Ectodermal cell (in vitro differentiated cells): ENCODE results near the gene ITIH2.
"Not testable (repeated sequence)": the region's sequence is repeated elsewhere in the genome, so short reads cannot be mapped to it uniquely, and the experiment has no call there.

ENCODE experiments used
- H3K27ac ChIP-seq: 2 replicates; pipeline ENCODE4 v1.7.0; 2013; ENCODE audit warnings: mild to moderate bottlenecking, low read depth, low read length; ENCODE audit not compliant: insufficient read depth, poor library complexity, severe bottlenecking
- H3K27me3 ChIP-seq: 2 replicates; pipeline ENCODE4 v1.7.0; 2013; ENCODE audit warnings: mild to moderate bottlenecking, low read length; ENCODE audit not compliant: insufficient read depth, control insufficient read depth, poor library complexity, severe bottlenecking
- H3K36me3 ChIP-seq: one replicate; pipeline ENCODE4 v1.7.0; 2013; ENCODE audit warnings: low read length; ENCODE audit not compliant: control insufficient read depth, insufficient read depth
- H3K4me1 ChIP-seq: one replicate; pipeline ENCODE4 v1.7.0; 2013; ENCODE audit warnings: low read length; ENCODE audit not compliant: control insufficient read depth, insufficient read depth
- H3K4me3 ChIP-seq: 2 replicates; pipeline ENCODE4 v1.7.0; 2013; ENCODE audit warnings: low read depth, low read length, control low read depth; ENCODE audit not compliant: insufficient read depth
- H3K9me3 ChIP-seq: 2 replicates; pipeline ENCODE4 v1.7.0; 2013; ENCODE audit warnings: mild to moderate bottlenecking, low read length, moderate library complexity; ENCODE audit not compliant: control insufficient read depth
- WGBS, 2 experiments: methylation state at CpG; one replicate each; pipeline ENCODE4 v1.1.7; 2013; ENCODE audit warnings: missing lambda C conversion rate in 2 of 2; 5-methylcytosine and 5-hydroxymethylcytosine counted together

The ITIH2 gene

GRCh38 chr10:7707858-7708622, 4.9 kb downstream of the ITIH2 start:
- no peaks in the 10 kb centered on the region for H3K9me3 ChIP-seq
- H3K36me3 ChIP-seq: no peaks in the 10 kb centered on the region
- H3K27ac ChIP-seq: no peak overlapping the region
- no peaks in the 10 kb centered on the region for H3K4me1 ChIP-seq
- no peaks in the 10 kb centered on the region for H3K27me3 ChIP-seq
- no peak overlapping the region for H3K4me3 ChIP-seq
- 93 to 95% methylated on average over 5 of the region's 5 CpGs for WGBS, 2 experiments

DNA sequence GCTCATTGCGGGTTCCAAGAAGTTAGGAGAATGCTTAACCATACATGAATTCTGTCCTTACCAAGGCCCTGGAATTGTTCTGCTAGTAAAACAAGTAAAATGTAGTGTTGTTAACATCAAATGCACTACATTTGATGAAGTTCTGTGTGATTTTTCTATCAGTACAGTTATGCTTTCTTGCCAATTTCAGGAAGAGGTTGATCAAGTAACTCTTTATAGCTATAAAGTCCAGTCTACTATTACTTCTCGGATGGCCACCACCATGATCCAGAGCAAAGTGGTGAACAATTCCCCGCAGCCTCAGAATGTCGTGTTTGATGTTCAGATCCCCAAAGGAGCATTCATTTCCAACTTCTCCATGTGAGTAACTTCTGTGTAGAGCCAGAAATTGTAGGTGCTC, 5.7 kb downstream of the ITIH2 start:
- WGBS, 2 experiments: 90 to 96% methylated on average over 4 of the region's 4 CpGs
- Histone ChIP-seq H3K36me3 (no peaks in the 10 kb centered on the region), H3K4me1 (no peaks in the 10 kb centered on the region), H3K9me3 (no peaks in the 10 kb centered on the region), H3K4me3 (no peak overlapping the region), H3K27ac (no peak overlapping the region), H3K27me3 (no peaks in the 10 kb centered on the region)

DNA sequence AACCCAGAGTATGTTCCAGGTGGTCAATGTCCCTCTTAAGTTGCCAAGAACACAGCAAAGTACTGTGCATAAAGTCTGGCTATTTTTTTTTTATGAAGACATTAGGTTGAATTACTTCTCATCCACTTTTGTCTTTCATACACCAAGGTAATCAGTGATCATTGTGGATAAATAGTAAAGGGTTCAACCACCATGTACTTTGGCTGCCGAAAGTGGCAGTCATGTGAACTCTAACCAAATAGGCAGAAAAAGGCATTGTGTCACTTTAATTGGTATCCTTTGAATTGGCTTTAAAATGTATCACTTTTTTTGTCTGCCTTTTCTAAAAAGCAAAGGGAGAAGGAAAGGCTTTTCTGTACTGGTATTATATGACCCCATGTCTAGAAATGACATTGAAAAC, 7.3 kb downstream of the ITIH2 start:
- Histone ChIP-seq H3K4me1 (no peaks in the 10 kb centered on the region), H3K4me3 (no peak overlapping the region), H3K27ac (no peak overlapping the region), H3K9me3 (no peaks in the 10 kb centered on the region), H3K27me3 (no peaks in the 10 kb centered on the region), H3K36me3 (no peaks in the 10 kb centered on the region)
- WGBS, 2 experiments: 96 to 100% methylated on average over 1 of the region's 1 CpG

DNA sequence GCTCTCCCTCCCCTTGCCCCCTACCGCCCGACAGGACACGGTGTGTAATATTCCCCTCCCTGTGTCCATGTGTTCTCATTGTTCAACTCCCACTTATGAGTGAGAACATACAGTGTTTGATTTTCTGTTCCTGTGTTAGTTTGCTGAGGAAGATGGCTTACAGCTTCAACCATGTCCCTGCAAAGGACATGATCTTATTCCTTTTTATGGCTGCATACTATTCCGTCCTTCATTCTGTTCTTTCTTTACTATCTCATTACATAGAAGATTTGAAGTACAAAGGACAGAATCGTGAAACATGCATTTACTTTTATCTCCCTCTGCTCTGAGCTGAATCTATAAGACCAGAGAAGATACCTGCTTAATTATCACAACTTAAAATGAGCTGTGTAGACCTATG, 8.0 kb downstream of the ITIH2 start:
- H3K27me3 ChIP-seq, H3K9me3 ChIP-seq, H3K4me3 ChIP-seq, H3K4me1 ChIP-seq, H3K36me3 ChIP-seq, H3K27ac ChIP-seq: not testable (repeated sequence)
- WGBS, 2 experiments: 81 to 86% methylated on average over 5 of the region's 5 CpGs

DNA sequence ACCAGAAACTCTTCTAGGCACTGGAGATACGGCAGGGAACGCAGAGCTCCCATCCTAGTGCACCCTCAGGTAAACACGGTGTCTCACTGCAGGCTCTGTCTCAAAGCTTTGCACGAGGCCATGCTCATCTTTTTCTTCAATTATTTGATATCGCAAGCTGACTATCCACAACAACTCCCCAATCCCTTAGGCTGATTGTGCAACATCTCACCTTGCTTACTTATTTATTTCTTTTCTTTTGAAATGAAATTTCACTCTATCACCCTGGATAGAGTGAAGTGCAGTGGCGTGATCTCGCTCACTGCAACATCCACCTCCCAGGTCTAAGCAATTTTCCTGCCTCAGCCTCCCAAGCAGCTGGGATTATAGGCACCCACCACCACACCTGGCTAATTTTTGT, 12.4 kb downstream of the ITIH2 start:
- WGBS, 2 experiments: 84 to 90% methylated on average over 7 of the region's 7 CpGs
- no peak overlapping the region for H3K4me3 ChIP-seq
- no peaks in the 10 kb centered on the region for H3K36me3 ChIP-seq
- no peaks in the 10 kb centered on the region for H3K4me1 ChIP-seq
- no peaks in the 10 kb centered on the region for H3K27me3 ChIP-seq
- H3K9me3 ChIP-seq: no peaks in the 10 kb centered on the region
- H3K27ac ChIP-seq: no peak overlapping the region

DNA sequence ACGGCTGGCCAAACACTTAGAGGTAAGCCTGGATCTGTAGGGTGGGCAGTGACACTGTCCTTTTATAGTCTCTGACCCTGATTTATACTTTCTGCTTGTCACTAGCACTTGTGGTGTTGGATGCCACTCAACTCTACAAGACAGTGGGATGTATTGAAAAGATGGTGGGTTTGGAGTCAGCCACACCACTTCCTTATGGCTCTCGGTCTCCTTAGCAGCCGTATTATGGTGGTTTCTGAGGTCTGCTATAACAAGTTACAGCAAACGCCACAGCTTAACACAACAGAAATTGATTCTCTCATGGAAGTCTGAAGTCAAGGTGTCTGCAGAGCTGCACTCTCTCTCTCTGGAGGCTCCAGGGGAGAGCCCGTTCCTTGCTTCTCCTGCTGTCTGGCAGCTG, 14.7 kb downstream of the ITIH2 start:
- Histone ChIP-seq H3K36me3 (no peaks in the 10 kb centered on the region), H3K4me1 (no peaks in the 10 kb centered on the region), H3K27me3 (no peaks in the 10 kb centered on the region), H3K9me3 (no peaks in the 10 kb centered on the region), H3K4me3 (no peak overlapping the region), H3K27ac (no peak overlapping the region)
- 90 to 91% methylated on average over 5 of the region's 5 CpGs for whole genome bisulfite sequencing, 2 experiments

DNA sequence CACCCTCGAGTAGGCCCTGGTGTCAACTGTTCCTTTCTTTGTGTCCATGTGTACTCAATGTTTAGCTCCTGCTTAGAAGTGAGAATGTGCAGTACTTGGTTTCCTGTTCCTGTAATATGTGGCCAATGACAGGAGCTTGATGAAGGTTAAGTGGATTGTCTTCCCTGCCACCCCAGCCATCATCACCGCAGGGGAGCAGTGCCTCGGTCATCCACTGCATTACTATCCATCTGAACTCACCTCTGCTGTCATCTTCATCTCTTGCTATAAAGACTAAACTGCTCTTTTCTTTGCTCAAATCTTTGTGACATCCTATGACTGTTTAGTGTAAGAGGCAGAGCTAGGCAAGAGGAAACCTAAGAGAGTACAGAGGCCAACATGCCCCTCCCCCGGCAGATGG, 15.6 kb downstream of the ITIH2 start:
- H3K27ac ChIP-seq: no peak overlapping the region
- 88 to 91% methylated on average over 3 to 4 of the region's 4 CpGs for WGBS, 2 experiments
- no peak overlapping the region for H3K4me3 ChIP-seq
- no peaks in the 10 kb centered on the region for H3K27me3 ChIP-seq
- H3K36me3 ChIP-seq: no peaks in the 10 kb centered on the region
- no peaks in the 10 kb centered on the region for H3K9me3 ChIP-seq
- no peaks in the 10 kb centered on the region for H3K4me1 ChIP-seq

- Histone ChIP-seq H3K4me1 (no peaks in the 10 kb centered on the region), H3K27me3 (no peaks in the 10 kb centered on the region), H3K27ac (no peak overlapping the region), H3K9me3 (no peaks in the 10 kb centered on the region), H3K4me3 (no peak overlapping the region), H3K36me3 (no peaks in the 10 kb centered on the region)
- WGBS, 2 experiments: 78 to 82% methylated on average over 10 of the region's 10 CpGs
Measured at GRCh38 chr10:7720478-7720877, 17.4 kb downstream of the ITIH2 start.

DNA sequence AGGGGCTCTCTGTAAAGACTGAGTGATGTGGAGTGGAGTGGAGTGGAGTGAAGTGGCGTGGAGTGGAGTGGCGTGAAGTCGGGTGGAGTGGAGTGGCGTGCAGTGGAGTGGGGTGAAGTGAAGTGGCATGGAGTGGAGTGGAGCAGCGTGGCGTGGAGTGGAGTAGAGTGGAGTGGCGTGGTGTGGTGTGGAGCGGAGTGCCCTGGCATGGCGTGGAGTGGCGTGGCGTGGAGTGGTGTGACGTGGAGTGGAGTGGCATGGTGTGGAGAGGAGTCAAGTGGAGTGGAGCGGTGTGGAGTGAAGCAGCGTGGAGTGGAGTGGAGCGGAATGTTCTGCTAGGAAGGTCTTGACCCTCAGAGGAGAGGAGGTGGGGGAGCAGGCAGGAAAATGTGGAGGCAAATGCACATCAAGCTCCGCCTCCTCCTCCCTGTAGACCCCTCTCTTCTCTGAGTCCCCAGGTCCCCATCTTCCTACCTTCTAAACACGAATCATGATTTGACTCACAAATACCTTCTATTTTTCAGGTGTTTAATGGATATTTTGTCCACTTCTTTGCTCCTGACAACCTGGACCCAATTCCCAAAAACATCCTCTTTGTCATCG, 19.9 kb downstream of the ITIH2 start:
- Histone ChIP-seq H3K9me3 (no peaks in the 10 kb centered on the region), H3K27me3 (no peaks in the 10 kb centered on the region), H3K4me3 (no peak overlapping the region), H3K27ac (no peak overlapping the region), H3K36me3 (no peaks in the 10 kb centered on the region), H3K4me1 (no peaks in the 10 kb centered on the region)
- 95 to 97% methylated on average over 17 to 18 of the region's 18 CpGs for WGBS, 2 experiments

DNA sequence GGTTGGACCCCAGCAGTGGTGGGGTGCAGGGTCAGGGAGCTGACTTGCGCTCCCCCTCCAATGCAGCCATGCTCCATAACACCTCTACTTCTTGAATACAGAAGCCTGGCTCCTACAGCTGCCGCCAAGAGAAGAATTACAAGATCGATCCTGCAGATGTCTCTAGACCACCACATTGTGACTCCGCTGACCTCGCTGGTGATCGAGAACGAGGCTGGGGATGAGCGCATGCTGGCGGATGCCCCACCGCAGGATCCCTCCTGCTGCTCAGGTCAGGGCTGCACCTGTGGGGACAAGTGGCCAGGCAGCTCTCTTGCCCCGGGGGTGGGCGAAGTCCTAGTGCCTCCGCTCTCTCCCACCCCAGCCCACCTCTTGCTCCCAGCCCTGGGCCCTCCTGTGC, 31.7 kb downstream of the ITIH2 start:
- Histone ChIP-seq H3K36me3 (no peaks in the 10 kb centered on the region), H3K4me3 (no peak overlapping the region), H3K9me3 (no peaks in the 10 kb centered on the region), H3K27me3 (no peaks in the 10 kb centered on the region), H3K4me1 (no peaks in the 10 kb centered on the region), H3K27ac (no peak overlapping the region)
- 82 to 85% methylated on average over 13 of the region's 13 CpGs for WGBS, 2 experiments
